KBM-7 (cell line): ENCODE measurements around the gene TTYH1.
"Not testable (repeated sequence)": the region's sequence is repeated elsewhere in the genome, so short reads cannot be mapped to it uniquely, and the experiment has no call there.

ENCODE experiments used
- DNase-seq: peaks from one replicate; pipeline ENCODE4 v3.0.0-alpha.2; 2015
- in situ Hi-C: fragments of 300-500 bp; cut with MboI; formaldehyde crosslinking; loops from 2 replicates; pipeline ENCODE4 v1.14.3; 2020; ENCODE audit warnings: low sequenced_read_pairs, low pct_unique_long_range_greater_than_20kb, mixed read lengths

The TTYH1 gene

DNA sequence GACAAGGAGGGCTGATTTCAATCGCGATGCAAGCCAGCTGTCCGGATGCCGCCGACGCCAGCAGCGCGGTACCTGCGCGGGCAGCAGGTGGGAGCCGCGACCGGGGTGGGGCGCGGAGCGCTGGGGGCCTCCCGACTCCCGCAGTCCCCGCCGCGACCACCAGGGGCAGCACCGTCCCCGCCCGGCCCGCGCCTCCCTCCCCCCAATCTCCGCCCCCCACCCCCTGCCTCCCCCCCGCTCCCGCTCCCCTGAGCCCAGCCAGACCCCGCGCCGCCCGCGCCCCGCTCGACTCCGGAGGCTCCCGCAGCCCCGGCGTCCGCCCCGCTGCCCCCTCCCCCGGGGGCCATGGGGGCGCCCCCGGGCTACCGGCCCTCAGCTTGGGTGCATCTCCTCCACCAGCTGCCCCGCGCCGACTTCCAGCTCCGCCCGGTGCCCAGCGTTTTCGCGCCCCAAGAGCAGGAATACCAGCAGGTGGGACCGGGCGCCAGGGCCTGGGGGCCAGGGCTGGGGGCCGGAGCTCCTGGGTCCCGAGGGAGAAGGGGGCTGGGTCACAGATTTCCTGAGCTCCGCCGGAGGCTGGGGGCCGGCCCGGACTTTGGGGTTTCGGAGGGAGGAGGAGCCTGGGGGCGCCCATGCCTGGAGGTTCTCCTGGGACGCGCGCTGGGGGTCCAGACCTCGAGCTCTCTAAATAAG, at the start of gene TTYH1:
TTYH1 (plus strand) TSS at position 257 of the 693 bp plus-strand sequence; CDS start at position 346, 89 bp downstream.
- no peak for DNase-seq
- in situ Hi-C loops: no loop called here

- DNase-seq, in situ Hi-C loops: not testable (repeated sequence)
Measured at GRCh38 chr19:54365798-54366197, 49.5 kb upstream of the TTYH1 start.

DNA sequence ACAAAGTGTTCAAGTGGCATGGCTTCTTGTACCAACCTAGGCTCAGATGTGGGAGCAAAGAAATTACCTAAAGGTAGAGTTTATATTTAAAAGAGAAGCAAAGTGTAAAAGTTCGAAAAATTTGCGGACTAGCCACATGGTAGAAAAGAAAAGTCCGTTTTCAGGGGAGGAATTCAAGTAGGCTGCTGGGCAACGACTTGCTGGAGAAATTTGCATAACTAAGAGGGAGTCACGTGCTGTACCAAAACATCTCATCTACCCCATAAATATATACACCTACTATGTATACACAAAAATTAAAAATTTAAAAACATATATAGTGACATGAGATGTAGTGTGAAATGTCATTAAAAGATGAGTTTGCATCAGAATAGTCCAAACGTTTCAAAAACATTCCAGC, 48.5 kb upstream of the TTYH1 start:
- in situ Hi-C loops: no loop called here
- DNase-seq: no peak

DNA sequence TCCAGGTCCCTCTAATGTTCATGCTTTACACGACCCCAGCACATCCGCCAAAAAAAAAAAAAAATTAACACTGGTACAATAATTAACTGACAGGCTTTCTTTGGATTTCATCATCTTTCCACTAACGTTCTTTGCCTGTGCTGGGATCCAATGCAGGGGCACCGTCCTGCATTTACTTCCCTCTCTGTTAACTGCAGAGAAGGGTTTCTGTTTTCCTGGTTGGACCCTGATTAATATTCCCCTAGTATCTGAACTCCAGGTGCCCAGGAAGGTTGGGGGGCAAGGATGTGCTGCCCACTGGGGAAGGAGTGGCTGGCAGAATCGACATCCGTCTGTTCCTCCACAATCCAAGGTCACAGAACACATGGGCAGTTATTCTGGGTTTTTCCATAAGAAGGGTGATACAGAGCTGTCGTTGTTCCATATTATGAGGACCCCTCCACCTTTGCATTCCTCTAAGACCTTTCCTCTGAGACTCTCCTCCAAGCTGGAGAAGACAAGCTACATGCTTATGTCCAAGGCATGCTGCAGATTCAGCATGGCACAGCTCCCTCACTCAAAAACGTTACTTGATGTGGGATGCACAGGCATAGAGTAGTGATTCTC, 46.1 kb upstream of the TTYH1 start:
- peak; percentile 54 for DNase-seq
- in situ Hi-C loops: no loop called here

DNA sequence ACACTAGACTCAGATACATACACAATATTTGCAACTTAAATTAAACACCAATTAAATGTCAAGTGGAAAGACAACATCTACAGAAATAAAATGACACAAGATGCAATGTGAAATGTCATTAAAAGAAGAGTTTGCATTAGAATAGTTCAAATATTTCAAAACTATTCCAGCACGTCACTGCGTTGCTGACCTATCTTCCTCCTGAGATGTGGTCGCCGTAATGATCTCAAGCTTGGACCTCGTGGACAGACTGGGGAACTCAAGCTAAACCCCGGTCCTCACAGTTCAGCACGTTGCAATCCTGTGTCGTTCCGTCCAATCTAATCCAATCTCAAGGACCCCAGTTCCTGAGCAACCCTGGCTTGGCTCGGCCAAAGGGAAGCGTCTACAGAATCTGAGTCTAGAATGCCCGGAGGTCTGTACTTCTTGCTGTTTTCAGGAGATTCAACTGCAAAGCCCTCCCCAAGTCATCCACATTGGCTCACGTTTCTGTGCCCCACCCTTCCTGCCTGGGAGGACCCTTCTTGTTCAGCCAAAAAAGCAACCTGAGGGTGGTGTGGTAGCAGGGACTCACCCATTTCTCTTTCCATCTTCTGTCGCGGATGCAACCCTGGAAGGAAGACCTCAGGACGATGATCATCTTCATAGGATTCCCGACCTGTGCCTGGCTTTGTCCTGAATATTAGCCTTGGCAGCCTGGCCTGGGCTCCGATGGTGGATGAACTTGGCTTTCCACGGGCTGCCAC, 45.4 kb upstream of the TTYH1 start:
- peak; percentile 45 for DNase-seq
- in situ Hi-C loops: not testable (repeated sequence)

DNA sequence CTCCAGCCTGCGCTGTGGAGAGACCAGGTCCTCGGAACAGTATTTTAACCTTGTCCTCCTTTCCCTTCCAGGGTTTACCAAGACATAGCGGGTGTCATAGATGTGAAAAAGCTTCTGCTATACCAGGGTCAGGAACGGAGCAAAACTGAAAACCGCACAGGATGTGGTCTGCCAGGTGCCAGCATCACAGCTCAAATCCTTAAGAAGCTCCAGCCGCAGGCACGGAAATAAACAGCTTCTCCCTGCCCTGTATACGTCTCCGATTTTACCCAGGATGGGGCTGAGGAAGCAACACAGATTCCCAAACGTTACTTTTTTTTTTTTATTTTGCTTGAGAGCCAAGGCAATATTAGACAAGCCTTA, 44.8 kb upstream of the TTYH1 start:
- in situ Hi-C loops: not testable (repeated sequence)
- peak; percentile 91 for DNase-seq

- in situ Hi-C loops, DNase-seq: not testable (repeated sequence)
Measured at GRCh38 chr19:54371453-54371852, 43.8 kb upstream of the TTYH1 start.

DNA sequence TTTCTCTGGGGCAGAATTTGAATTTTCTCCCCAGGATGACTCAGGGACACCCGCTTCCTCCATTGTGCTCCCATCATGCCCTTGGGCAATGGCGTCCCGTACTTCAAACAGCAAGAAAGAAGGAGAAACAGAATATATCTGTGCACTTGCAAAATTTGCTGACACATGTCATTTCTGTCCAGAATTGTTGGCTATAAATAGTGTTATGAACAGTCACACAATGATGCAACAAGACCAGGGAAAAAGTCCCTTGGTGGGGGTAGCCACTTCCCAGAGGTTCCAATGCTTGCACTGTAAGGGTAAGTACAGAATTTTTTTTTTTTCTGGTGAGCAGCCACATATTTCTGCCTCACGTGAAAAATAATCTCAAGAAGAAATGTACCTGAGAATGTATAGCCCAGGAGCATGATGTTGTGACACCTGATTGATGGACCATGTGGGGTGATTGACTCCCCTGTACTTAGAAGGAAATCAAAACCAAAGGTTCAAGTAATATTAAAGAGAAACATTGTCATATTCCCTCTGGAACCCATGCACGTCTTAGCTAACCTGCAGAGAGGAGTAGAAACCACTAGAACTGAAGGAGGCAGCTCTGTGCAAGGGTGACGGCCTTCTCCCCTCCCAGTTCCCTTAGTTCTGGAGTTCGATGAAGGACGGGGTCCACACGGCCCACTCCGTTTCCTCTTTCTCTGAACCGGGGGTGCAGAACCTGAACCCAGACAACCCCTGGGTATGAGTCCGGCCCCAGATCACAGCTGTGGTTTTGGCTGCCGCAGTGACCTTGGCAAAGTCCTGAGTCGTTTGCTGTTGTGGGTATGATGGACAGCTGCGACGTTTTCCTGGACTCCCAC, 41.3 kb upstream of the TTYH1 start:
- DNase-seq: peak; percentile 47
- in situ Hi-C loops: no loop called here

DNA sequence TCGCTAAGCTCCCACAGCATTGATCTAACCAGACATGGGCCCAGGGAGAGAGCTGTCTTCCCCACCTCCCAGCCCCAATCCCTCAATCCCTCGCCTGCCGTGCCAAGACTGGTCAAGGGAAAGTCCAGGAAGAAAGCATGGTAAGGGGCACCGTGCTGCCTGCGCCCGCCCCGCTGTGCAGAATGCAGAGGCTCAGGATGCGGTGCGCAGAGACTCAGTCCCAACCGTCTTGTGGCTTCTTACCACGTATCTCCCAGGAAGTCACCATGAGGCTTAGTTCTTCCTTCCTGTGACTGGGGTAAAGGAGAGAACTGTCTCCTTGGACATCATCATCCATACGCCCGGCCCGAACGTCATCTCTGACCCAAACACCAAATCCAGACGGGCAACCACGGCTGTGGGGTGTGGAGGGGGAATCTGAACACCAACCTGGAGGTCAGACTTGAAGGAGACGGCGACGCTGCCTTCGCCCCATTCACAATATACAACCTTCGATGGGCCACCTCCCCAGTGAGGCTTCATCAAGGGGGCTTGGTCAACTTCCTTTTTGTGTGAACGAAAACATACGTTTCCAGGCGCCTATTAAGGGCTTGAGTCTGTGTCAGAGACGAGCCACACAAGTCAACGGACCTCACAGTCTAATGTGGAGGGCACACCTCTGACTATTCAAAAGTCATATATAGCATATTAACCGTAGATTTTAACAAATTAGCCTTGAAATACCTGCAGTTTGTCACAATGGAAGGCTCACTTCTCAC, 39.9 kb upstream of the TTYH1 start:
- DNase-seq, in situ Hi-C loops: not testable (repeated sequence)

- in situ Hi-C loops: no loop called here
Measured at GRCh38 chr19:54376610-54377285, 38.5 kb upstream of the TTYH1 start.

GRCh38 chr19:54379187-54379678, 36.0 kb upstream of the TTYH1 start:
- DNase-seq: no peak
- in situ Hi-C loops: no loop called here

More at GRCh38 chr19:54376610-54377285, 38.5 kb upstream of the TTYH1 start:
- peak; percentile 29 for DNase-seq

GRCh38 chr19:54380897-54381296, 34.4 kb upstream of the TTYH1 start:
- in situ Hi-C loops: no loop called here
- no peak for DNase-seq

- in situ Hi-C loops, DNase-seq: not testable (repeated sequence)
Measured at GRCh38 chr19:54382041-54382440, 33.2 kb upstream of the TTYH1 start.

DNA sequence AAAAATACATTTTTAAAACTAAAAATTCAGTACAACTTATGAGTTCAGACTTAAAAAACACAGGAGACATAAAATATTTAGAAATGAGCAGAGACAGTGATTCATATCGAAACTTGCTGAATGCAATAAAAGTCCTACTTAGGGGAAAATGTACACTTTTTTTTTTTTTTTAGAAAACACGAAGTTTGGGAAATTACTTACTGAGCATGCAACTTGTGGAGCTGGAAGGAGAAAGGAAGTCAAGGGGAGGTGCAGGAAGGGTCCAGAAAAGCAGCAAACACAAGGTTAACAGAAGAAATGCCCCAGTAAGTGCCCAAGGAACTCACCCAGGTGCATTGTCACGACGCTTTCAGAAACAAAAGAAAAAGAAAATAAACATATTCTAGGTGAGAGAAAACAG, 31.9 kb upstream of the TTYH1 start:
- no peak for DNase-seq
- in situ Hi-C loops: no loop called here

DNA sequence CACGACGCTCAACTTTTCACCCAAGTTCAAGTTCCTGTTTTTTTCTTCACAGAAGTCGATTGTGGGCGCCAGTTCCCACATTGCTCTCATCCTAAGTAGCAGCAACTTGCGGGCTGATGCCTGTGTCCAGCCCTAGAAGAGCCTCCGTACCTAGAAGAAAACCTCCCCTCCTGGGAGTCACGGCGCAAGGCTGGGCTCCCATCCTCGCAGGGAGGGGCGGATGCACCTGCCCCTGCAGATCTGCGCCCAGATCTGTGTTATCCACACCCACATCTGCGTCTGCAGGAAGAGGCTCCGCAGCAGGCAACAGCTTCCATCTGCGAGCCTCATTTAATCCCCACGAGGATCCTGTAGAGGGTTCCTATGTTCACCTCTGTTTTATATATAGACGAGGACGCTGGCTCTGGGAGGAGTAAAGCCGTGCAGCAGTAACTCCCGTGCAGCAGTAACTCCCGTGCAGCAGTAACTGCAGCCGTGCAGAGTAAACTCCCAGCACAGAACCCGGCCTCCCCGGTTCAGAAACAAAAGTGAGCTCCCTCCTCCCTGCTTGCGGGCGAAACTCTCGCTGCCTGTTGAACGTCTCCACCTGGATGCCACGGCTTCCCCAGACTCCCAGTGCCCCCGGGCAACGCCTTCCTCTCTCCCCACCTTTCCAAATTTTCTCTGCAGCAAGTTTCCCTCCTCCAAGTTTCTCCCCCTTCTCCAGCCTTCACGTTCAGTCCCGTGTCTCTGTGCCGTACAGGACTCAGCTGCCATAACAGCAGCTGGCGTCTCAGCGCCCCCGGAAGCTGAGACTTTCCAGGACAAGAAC, 27.1 kb upstream of the TTYH1 start:
- DNase-seq: peak; percentile 99
- in situ Hi-C loops: no loop called here

- in situ Hi-C loops: no loop called here
- DNase-seq: no peak
Measured at GRCh38 chr19:54388802-54389139, 26.5 kb upstream of the TTYH1 start.

DNA sequence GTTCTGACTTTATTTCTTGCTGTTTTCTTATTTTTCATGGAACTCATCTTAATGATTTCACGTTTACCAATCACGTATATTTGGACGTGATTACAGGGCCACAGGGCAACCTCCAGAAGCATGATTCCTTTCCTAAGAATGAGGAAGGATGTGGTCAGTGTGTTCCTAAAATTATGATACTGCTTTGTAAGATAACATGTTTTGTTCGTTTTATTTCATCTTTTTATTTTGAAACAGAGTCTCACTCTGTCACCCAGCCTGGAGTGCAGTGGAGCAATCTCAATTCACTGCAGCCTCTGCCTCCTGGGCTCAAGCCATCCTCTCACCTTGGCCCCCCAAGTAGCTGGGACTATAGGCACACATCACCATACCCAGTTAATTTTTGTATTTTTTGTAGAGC, 25.7 kb upstream of the TTYH1 start:
- DNase-seq: peak; percentile 92
- in situ Hi-C loops: no loop called here
